Endothelial cell of umbilical vein (primary cell): ENCODE results near the gene SIRPA. TPM values are rescaled to one million over a fixed set of nuclear protein-coding genes. Genes with fewer than 3 reads are reported as not detected.
"Not testable (repeated sequence)": the region's sequence is repeated elsewhere in the genome, so short reads cannot be mapped to it uniquely, and the experiment has no call there.

Experiments
- BruUV-seq: library from RNA; stranded (reverse); fragments of 400-500 nt; replicated peaks from 2 replicates; lab custom pipeline; 2021; lab: Mats Ljungman, UMichigan
- CTCF ChIA-PET: fragments of 300-600, 350-600 bp; sonication (Branson Sonifier 250); formaldehyde crosslinking; loops from one replicate; lab custom pipeline; 2021; ENCODE audit warnings: antibody characterized with exemption, inconsistent platforms; lab: Charles Lee
- POLR2A ChIA-PET: fragments of 300-600, 350-600 bp; sonication (Branson Sonifier 250); formaldehyde crosslinking; loops from one replicate; lab custom pipeline; 2021; ENCODE audit warnings: antibody characterized with exemption, inconsistent platforms; lab: Charles Lee
- DNase-seq: peaks from one replicate; pipeline ENCODE4 v3.0.0-alpha.2; 2011; ENCODE audit warnings: low read depth, low spot score
- FAIRE-seq: peaks from 2 replicates; lab custom pipeline; 2011; peaks lifted over from hg19 to GRCh38; lab: Jason Lieb, UNC
- H2AFZ ChIP-seq: 2 replicates; pipeline ENCODE4 v1.6.0; 2012; ENCODE audit warnings: low read depth, low read length, control low read depth, inconsistent platforms
- H3K27ac ChIP-seq: 2 replicates; pipeline ENCODE4 v1.5.1; 2011; ENCODE audit warnings: low read depth, mild to moderate bottlenecking, control low read depth, low read length, moderate library complexity; ENCODE audit not compliant: insufficient read depth
- H3K27me3 ChIP-seq, 2 experiments: 2 replicates each; pipeline versions ENCODE4 v1.6.0 to v1.6.1; 2011; ENCODE audit warnings: low read length in 2 of 2, mixed read lengths in 1 of 2; ENCODE audit not compliant: control insufficient read depth in 2 of 2, insufficient read depth in 2 of 2
- H3K36me3 ChIP-seq, 2 experiments: 2 replicates in 1 of 2; 3 replicates in 1 of 2; pipeline ENCODE4 v1.5.1; 2011; ENCODE audit warnings: low read length in 2 of 2, mild to moderate bottlenecking in 1 of 2, moderate library complexity in 1 of 2; ENCODE audit not compliant: control insufficient read depth in 2 of 2, insufficient read depth in 2 of 2; ENCODE audit errors: extremely low read depth in 1 of 2
- H3K4me1 ChIP-seq: 3 replicates; pipeline ENCODE4 v1.5.1; 2011; ENCODE audit warnings: mild to moderate bottlenecking, low read length; ENCODE audit not compliant: control insufficient read depth, insufficient read depth; ENCODE audit errors: extremely low read depth
- H3K4me2 ChIP-seq: 2 replicates; pipeline ENCODE4 v1.6.1; 2011; ENCODE audit warnings: low read length, control low read depth, mixed read lengths; ENCODE audit not compliant: insufficient read depth
- H3K4me3 ChIP-seq, 3 experiments: fragments of 200-600 bp in 1 of 3; sonication (generic), shearing (Covaris generic) in 1 of 3; replicated peaks in 1 of 3; 2 replicates each; pipeline ENCODE4 v1.5.1; 2011 to 2016; ENCODE audit warnings: control low read depth in 3 of 3, low read length in 3 of 3, mild to moderate bottlenecking in 2 of 3, inconsistent platforms in 1 of 3, low read depth in 1 of 3, moderate library complexity in 1 of 3; ENCODE audit not compliant: insufficient read depth in 1 of 3
- H3K79me2 ChIP-seq: 2 replicates; pipeline ENCODE4 v1.6.0; 2012; ENCODE audit warnings: low read length, inconsistent platforms; ENCODE audit not compliant: control insufficient read depth, insufficient read depth
- H3K9ac ChIP-seq: replicated peaks from 2 replicates; pipeline ENCODE3; 2011; ENCODE audit warnings: low read length, control low read depth; ENCODE audit not compliant: insufficient read depth; ENCODE audit errors: extremely low read depth
- H3K9me1 ChIP-seq: replicated peaks from 3 replicates; pipeline ENCODE4 v1.6.0; 2011; ENCODE audit warnings: mild to moderate bottlenecking, low read length; ENCODE audit not compliant: control insufficient read depth, insufficient read depth; ENCODE audit errors: extremely low read depth
- H3K9me3 ChIP-seq: replicated peaks from 2 replicates; pipeline ENCODE4 v1.5.1; 2012; ENCODE audit warnings: low read length, inconsistent platforms; ENCODE audit not compliant: control insufficient read depth, insufficient read depth
- H4K20me1 ChIP-seq: replicated peaks from 2 replicates; pipeline ENCODE3; 2011; ENCODE audit warnings: mild to moderate bottlenecking, low read length; ENCODE audit not compliant: control insufficient read depth, insufficient read depth; ENCODE audit errors: extremely low read depth
- EZH2 ChIP-seq: IDR thresholded peaks from 2 replicates; pipeline ENCODE4 v1.6.1; 2012; ENCODE audit warnings: borderline replicate concordance, low read depth, mild to moderate bottlenecking, moderate library complexity, low read length, inconsistent platforms; ENCODE audit not compliant: severe bottlenecking
- FOS ChIP-seq: IDR thresholded peaks from 2 replicates; pipeline ENCODE4 v1.6.1; 2011; ENCODE audit warnings: mild to moderate bottlenecking, low read length, moderate library complexity, borderline replicate concordance; ENCODE audit not compliant: insufficient read depth
- GATA2 ChIP-seq: IDR thresholded peaks from 2 replicates; pipeline ENCODE4 v1.7.0; 2011; ENCODE audit warnings: low read depth, mild to moderate bottlenecking, moderate library complexity, mixed read lengths, low read length; ENCODE audit not compliant: insufficient read length, insufficient read depth
- JUN ChIP-seq: IDR thresholded peaks from 2 replicates; pipeline ENCODE4 v1.6.1; 2011; ENCODE audit warnings: borderline replicate concordance, low read depth; ENCODE audit not compliant: insufficient read length, insufficient read depth
- MAX ChIP-seq: IDR thresholded peaks from 2 replicates; pipeline ENCODE4 v1.6.1; 2011; ENCODE audit not compliant: insufficient read depth, insufficient read length
- MYC ChIP-seq: IDR thresholded peaks from one replicate; pipeline ENCODE4 v1.6.1; 2011; ENCODE audit warnings: mild to moderate bottlenecking, low read depth, low read length
- POLR2A ChIP-seq: IDR thresholded peaks from 2 replicates; pipeline ENCODE4 v1.6.1; 2012; ENCODE audit warnings: low read depth, mild to moderate bottlenecking, control low read depth, low read length
- POLR2AphosphoS5 ChIP-seq: IDR thresholded peaks from 2 replicates; pipeline ENCODE4 v1.6.1; 2012; ENCODE audit warnings: low read depth, mild to moderate bottlenecking, control low read depth, low read length, moderate library complexity; ENCODE audit not compliant: insufficient read depth
- dilution Hi-C: fragments of 300-500 bp; cut with MboI; formaldehyde crosslinking; loops from one replicate; pipeline ENCODE4 v1.15.0; 2019; ENCODE audit warnings: low sequenced_read_pairs; ENCODE audit not compliant: extremely low pct_ligation_motif_present
- intact Hi-C: fragments of 100-400 bp; cut with micrococcal nuclease; formaldehyde crosslinking; loops from one replicate; pipeline ENCODE4 v1.10.0; 2022
- polyA plus RNA-seq, 4 experiments: library from polyadenylated mRNA; depleted of rRNA in 3 of 4; stranded (reverse) in 3 of 4; unstranded in 1 of 4; fragments of >200 nt; gene quantifications; 2 replicates each; pipeline versions ENCODE4 v1.2.1 to v1.2.3, GENCODE V29; 2011 to 2012; ENCODE audit warnings: missing spikeins in 1 of 4
- total RNA-seq: library from RNA; stranded (reverse); gene quantifications from 2 replicates; pipeline ENCODE4 v1.2.3, GENCODE V29; 2021
- TF ChIP-seq, protein P1 (sequence below), 2 donors: IDR thresholded peaks; 1 replicate in 1 of 2; 2 replicates in 1 of 2; pipeline ENCODE4 v1.5.1; 2011; ENCODE audit warnings: low read length in 2 of 2, mild to moderate bottlenecking in 2 of 2, moderate library complexity in 2 of 2, control low read depth in 1 of 2, inconsistent platforms in 1 of 2, low read depth in 1 of 2; ENCODE audit not compliant: insufficient read depth in 1 of 2; ENCODE audit errors: extremely low read depth in 1 of 2

Gene SIRPA
- total and polyA plus RNA-seq, 2 donors (not counting 3 experiments of a cell fraction or from before 2014, with no cell fraction given), result 29.9 to 59.2 TPM

DNA sequence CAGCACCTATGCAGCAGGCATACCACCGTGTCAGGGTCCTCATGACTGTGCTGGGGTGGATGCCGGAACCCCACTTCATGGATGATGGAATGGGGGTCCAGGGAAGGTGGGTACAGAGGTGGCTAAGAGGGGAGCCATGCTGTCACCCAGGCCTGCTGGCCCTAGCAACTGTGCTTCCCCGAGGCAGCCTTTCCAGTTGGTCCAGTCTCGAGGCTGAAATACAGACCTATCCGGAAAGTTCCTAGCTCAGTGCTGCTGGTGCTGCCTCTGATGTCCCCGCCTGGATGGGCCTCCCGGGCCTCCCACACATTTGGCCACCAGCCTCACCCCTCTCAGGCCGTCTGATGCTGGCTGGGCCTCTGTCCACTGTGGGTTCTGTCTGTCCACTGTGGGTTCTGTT is 17.4 kb downstream of the SIRPA start:
- H3K27ac ChIP-seq, result no peak overlapping the region
- intact Hi-C loops (no loop called here), dilution Hi-C loops (no loop called here)
- no peaks in the 10 kb centered on the region for H3K79me2 ChIP-seq
- no peak for FAIRE-seq
- BruUV-seq, result no TSS peak
- POLR2A ChIA-PET, result no interaction called here
- H3K9ac ChIP-seq, result no peak overlapping the region
- CTCF ChIA-PET, result interaction anchor here (2.1 kb wide), 1 partner anchor 13 kb away, joined by 4 read pairs; no protein-coding TSS in a partner anchor
- no peaks in the 10 kb centered on the region for H4K20me1 ChIP-seq
- DNase-seq, result no peak
- H3K36me3 ChIP-seq, result peaks cover 6 to 10% of the 10 kb centered on the region in 2 experiments
- TF ChIP-seq GATA2 (no peak), JUN (no peak), MYC (no peak), FOS (no peak), POLR2A (no peak), POLR2AphosphoS5 (no peak), EZH2 (no peak), MAX (no peak)
- TF ChIP-seq, protein P1, sequence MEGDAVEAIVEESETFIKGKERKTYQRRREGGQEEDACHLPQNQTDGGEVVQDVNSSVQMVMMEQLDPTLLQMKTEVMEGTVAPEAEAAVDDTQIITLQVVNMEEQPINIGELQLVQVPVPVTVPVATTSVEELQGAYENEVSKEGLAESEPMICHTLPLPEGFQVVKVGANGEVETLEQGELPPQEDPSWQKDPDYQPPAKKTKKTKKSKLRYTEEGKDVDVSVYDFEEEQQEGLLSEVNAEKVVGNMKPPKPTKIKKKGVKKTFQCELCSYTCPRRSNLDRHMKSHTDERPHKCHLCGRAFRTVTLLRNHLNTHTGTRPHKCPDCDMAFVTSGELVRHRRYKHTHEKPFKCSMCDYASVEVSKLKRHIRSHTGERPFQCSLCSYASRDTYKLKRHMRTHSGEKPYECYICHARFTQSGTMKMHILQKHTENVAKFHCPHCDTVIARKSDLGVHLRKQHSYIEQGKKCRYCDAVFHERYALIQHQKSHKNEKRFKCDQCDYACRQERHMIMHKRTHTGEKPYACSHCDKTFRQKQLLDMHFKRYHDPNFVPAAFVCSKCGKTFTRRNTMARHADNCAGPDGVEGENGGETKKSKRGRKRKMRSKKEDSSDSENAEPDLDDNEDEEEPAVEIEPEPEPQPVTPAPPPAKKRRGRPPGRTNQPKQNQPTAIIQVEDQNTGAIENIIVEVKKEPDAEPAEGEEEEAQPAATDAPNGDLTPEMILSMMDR (IDR thresholded peaks at IDR 0.05; ENCODE audit: extremely low read depth in 1 of 2, insufficient read depth in 1 of 2, low read depth in 1 of 2, low read length in 2 of 2), result no peak
- H3K4me3 ChIP-seq, result no peak overlapping the region
- no peaks in the 10 kb centered on the region for H3K27me3 ChIP-seq
- H3K4me1 ChIP-seq, result no peaks in the 10 kb centered on the region
- no peaks in the 10 kb centered on the region for H3K9me3 ChIP-seq
- no peak overlapping the region for H3K4me2 ChIP-seq
- H3K9me1 ChIP-seq, result no peaks in the 10 kb centered on the region
- no peak overlapping the region for H2AFZ ChIP-seq

- not testable (repeated sequence) for FAIRE-seq
Measured at GRCh38 chr20:1915233-1915632, 20.0 kb downstream of the SIRPA start.

More at GRCh38 chr20:1915233-1915632, 20.0 kb downstream of the SIRPA start:
- CTCF ChIA-PET, H3K9ac ChIP-seq, DNase-seq, H3K9me1 ChIP-seq, BruUV-seq, H3K27me3 ChIP-seq, POLR2A ChIA-PET, H3K4me2 ChIP-seq, dilution Hi-C loops, H4K20me1 ChIP-seq, H3K4me3 ChIP-seq, intact Hi-C loops, H3K79me2 ChIP-seq, H3K4me1 ChIP-seq, H3K27ac ChIP-seq, H2AFZ ChIP-seq, H3K9me3 ChIP-seq: not testable (repeated sequence)
- H3K36me3 ChIP-seq, result peaks cover 6 to 12% of the 10 kb centered on the region in 2 experiments
